ENCODE data around the gene SUSD4. TPM values are rescaled to one million over a fixed set of nuclear protein-coding genes. Genes with fewer than 3 reads are reported as not detected.

Gene SUSD4
- total and polyA plus RNA-seq, 2 of the 8 experiments (the other 6 are each of a cell fraction or from before 2014, with no cell fraction given) = 3.9 to 5.2 TPM

DNA sequence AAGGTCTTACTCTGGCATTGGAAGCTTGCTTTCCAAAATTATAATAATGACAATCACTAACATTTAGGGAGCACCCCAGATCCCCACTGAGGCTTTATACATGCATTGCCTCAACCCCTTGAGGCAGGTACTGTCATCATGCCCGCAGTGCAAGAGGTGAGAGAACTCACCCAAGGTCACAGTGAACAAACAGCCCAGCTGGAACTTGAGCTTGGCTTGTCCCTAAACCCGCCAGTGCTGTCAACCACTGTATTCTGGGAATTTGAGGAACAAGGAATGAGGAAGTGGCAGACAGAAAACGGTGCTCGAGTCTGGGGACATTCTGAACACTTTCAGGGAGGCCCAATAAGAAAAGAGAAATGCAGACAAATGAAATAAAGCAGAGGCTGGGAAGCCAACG lies 186.3 kb downstream of the SUSD4 start:
- no peak overlapping the region for H3K9ac ChIP-seq (replicated peaks in 1 of 4; ENCODE audit: extremely low read depth in 1 of 4, low read depth in 3 of 4, low read length in 3 of 4)
- TF ChIP-seq HDAC2 (IDR thresholded peaks at IDR 0.05; ENCODE audit: borderline replicate concordance in 1 of 2, low read depth in 2 of 2, low read length in 2 of 2) (no peak), NANOG (IDR thresholded peaks at IDR 0.05; ENCODE audit: insufficient read depth, low read depth, low read length, poor library complexity, severe bottlenecking) (no peak), MAX (IDR thresholded peaks at IDR 0.05) (no peak), CREB1 (IDR thresholded peaks at IDR 0.05) (no peak), YY1 (IDR thresholded peaks at IDR 0.05; ENCODE audit: low read depth, low read length) (no peak), TAF7 (optimal IDR thresholded peaks at IDR 0.05; ENCODE audit: borderline replicate concordance, low read depth, low read length) (no peak), RNF2 (IDR thresholded peaks at IDR 0.05; ENCODE audit: borderline replicate concordance, low read depth, low read length, missing control alignments, poor library complexity, severe bottlenecking) (no peak), CTBP2 (IDR thresholded peaks at IDR 0.05; ENCODE audit: borderline replicate concordance, insufficient read depth, insufficient read length, low read length) (no peak), CBX5 (IDR thresholded peaks at IDR 0.05; ENCODE audit: low read depth, low read length) (no peak)
- TF ChIP-seq, protein P1, sequence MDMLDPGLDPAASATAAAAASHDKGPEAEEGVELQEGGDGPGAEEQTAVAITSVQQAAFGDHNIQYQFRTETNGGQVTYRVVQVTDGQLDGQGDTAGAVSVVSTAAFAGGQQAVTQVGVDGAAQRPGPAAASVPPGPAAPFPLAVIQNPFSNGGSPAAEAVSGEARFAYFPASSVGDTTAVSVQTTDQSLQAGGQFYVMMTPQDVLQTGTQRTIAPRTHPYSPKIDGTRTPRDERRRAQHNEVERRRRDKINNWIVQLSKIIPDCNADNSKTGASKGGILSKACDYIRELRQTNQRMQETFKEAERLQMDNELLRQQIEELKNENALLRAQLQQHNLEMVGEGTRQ (IDR thresholded peaks at IDR 0.05; ENCODE audit: low read length) = no peak

More for the DNA sequence above, 186.3 kb downstream of the SUSD4 start:
- Histone ChIP-seq H3K36me3 (ENCODE audit: control insufficient read depth in 2 of 4, insufficient read depth in 4 of 4, low read length in 3 of 4) (no peaks in the 10 kb centered on the region), H4K91ac (replicated peaks; ENCODE audit: insufficient read length, low read length) (no peak overlapping the region), H2BK20ac (ENCODE audit: low read length) (no peak overlapping the region), H3K9me3 (ENCODE audit: insufficient read depth in 2 of 2, low read depth in 1 of 2, low read length in 1 of 2) (no peaks in the 10 kb centered on the region), H2AK5ac (ENCODE audit: low read depth, low read length) (no peak overlapping the region), H4K5ac (ENCODE audit: insufficient read length, low read depth, low read length) (no peak overlapping the region), H3K4me2 (ENCODE audit: insufficient read depth in 1 of 2, low read depth in 2 of 2, low read length in 2 of 2) (no peak overlapping the region), H2BK5ac (ENCODE audit: low read depth, low read length) (no peak overlapping the region), H3K14ac (ENCODE audit: insufficient read length) (no peak overlapping the region), H4K20me1 (replicated peaks in 1 of 2; ENCODE audit: control insufficient read depth in 1 of 2, insufficient read depth in 2 of 2, low read length in 2 of 2) (no peaks in the 10 kb centered on the region), H2AFZ (ENCODE audit: low read length) (no peak overlapping the region), H3K4ac (replicated peaks; ENCODE audit: insufficient read length, low read depth, low read length) (no peak overlapping the region), H3K27me3 (replicated peaks in 1 of 4; ENCODE audit: control insufficient read depth in 3 of 4, extremely low read depth in 1 of 4, insufficient read depth in 3 of 4, low read length in 3 of 4) (no peaks in the 10 kb centered on the region; a peak in 1 of 7 replicates), H3K79me2 (ENCODE audit: control insufficient read depth in 1 of 2, insufficient read depth in 2 of 2, low read length in 2 of 2) (no peaks in the 10 kb centered on the region), H3K79me1 (ENCODE audit: low read depth, low read length) (no peaks in the 10 kb centered on the region), H3K23ac (ENCODE audit: insufficient read length) (no peak overlapping the region), H3K4me1 (replicated peaks in 1 of 4; ENCODE audit: control insufficient read depth in 3 of 4, insufficient read depth in 4 of 4, low read length in 3 of 4) (peaks cover 0 to 3% (median under 1%) of the 10 kb centered on the region in 4 experiments; a peak in 2 of 7 replicates), H3K27ac (ENCODE audit: low read depth, low read length) (no peak overlapping the region), H2BK15ac (ENCODE audit: low read length) (no peak overlapping the region), H3K56ac (replicated peaks; ENCODE audit: insufficient read length, low read depth, low read length) (no peak overlapping the region), H4K8ac (ENCODE audit: extremely low read depth, insufficient read depth, low read length) (no peak overlapping the region), H3K18ac (ENCODE audit: extremely low read depth, low read length) (no peak overlapping the region), H2BK12ac (ENCODE audit: low read depth, low read length) (no peak overlapping the region), H3K4me3 (ENCODE audit: extremely low read depth in 1 of 4, insufficient read depth in 2 of 4, low read depth in 3 of 4, low read length in 4 of 4) (no peak overlapping the region), H3K23me2 (ENCODE audit: low read depth, low read length) (no peaks in the 10 kb centered on the region), H2BK120ac (replicated peaks; ENCODE audit: low read depth, low read length) (no peak overlapping the region)
- POLR2A ChIA-PET (ENCODE audit: partially characterized antibody) = no interaction called here
- DNase-seq (ENCODE audit: low read depth in 1 of 2, low spot score in 2 of 2) (no peak), FAIRE-seq (no peak)
- CTCF ChIA-PET (ENCODE audit: partially characterized antibody) = interaction anchor here (0.6 to 3.8 kb wide), 5 partner anchors 46 to 506 kb away, joined by 3 to 24 read pairs (median 3); no protein-coding TSS in a partner anchor
- 84% methylated on average over 5 of the region's 5 CpGs; no CpG with 5 or more reads in 1 of the 2 experiments for WGBS, 2 experiments (ENCODE audit: extremely low coverage in 1 of 2, insufficient coverage in 1 of 2, insufficient read length in 1 of 2, insufficient replicate concordance in 2 of 2, low coverage in 1 of 2, low lambda C conversion rate in 2 of 2, missing lambda C conversion rate in 1 of 2)

All from H1 (cell line).